ENCODE measurements around the gene ARHGAP8. TPM values are rescaled to one million over a fixed set of nuclear protein-coding genes. Genes with fewer than 3 reads are reported as not detected.

ARHGAP8 gene
- total and polyA plus RNA-seq, 10 donors = 2.7 to 71.6 (median 19.7) TPM

GRCh38 chr22:44705022-44705297 is 47.4 kb upstream of the ARHGAP8 start:
- 81 to 94% (median 88%) methylated on average over 4 of the region's 4 CpGs for WGBS, 5 donors
- TF ChIP-seq POLR2A (IDR thresholded peaks at IDR 0.05) (no peak), POLR2AphosphoS5 (IDR thresholded peaks at IDR 0.05) (no peak)
- TF ChIP-seq, protein P1, sequence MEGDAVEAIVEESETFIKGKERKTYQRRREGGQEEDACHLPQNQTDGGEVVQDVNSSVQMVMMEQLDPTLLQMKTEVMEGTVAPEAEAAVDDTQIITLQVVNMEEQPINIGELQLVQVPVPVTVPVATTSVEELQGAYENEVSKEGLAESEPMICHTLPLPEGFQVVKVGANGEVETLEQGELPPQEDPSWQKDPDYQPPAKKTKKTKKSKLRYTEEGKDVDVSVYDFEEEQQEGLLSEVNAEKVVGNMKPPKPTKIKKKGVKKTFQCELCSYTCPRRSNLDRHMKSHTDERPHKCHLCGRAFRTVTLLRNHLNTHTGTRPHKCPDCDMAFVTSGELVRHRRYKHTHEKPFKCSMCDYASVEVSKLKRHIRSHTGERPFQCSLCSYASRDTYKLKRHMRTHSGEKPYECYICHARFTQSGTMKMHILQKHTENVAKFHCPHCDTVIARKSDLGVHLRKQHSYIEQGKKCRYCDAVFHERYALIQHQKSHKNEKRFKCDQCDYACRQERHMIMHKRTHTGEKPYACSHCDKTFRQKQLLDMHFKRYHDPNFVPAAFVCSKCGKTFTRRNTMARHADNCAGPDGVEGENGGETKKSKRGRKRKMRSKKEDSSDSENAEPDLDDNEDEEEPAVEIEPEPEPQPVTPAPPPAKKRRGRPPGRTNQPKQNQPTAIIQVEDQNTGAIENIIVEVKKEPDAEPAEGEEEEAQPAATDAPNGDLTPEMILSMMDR (IDR thresholded peaks at IDR 0.05 in 8 of 11, conservative IDR thresholded peaks at IDR 0.05 in 3 of 11) = no peak
- H3K36me3 ChIP-seq = peaks cover 0 to 18% (median 0%) of the 10 kb centered on the region in 6 donors
- no peak overlapping the region for H3K27ac ChIP-seq
- H3K27me3 ChIP-seq (replicated peaks in 1 of 7) = peaks cover 0 to 16% (median 0%) of the 10 kb centered on the region in 7 donors
- H3K9me3 ChIP-seq = no peaks in the 10 kb centered on the region
- intact Hi-C loops (cut with DNase I; ENCODE audit: low total_unique reads) = no loop called here
- DNase-seq = no peak
- peaks cover 19 to 86% (median 68%) of the 10 kb centered on the region in 6 donors for H3K4me1 ChIP-seq
- H3K4me3 ChIP-seq = peak overlapping the region in 2 of 8 donors; percentile 91 to 96

DNA sequence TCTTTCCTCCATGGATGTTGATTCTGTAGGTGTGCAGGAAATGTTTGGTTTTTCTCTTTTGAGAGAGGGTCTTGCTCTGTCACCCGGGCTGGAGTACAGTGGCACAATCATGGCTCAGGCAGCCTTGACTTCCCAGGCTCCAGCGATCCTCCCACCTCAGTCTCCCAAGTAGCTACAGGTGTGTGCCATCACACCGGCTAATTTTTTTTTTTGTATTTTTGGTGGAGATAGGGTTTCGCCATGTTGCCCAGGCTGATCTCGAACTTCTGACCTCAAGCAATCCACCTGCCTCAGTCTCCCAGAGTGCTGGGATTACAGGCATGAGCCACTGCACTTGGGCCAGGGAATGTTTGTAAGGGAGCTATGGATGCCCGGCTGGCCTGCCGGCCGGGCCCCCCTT is 45.9 kb upstream of the ARHGAP8 start:
- Histone ChIP-seq H3K4me1 (peaks cover 34 to 96% (median 78%) of the 10 kb centered on the region in 6 donors), H3K27ac (peak overlapping the region in 2 of 8 donors; percentile 85 to 87)

GRCh38 chr22:44707178-44707577 is 45.2 kb upstream of the ARHGAP8 start:
- Histone ChIP-seq H3K27ac (peak overlapping the region in 3 of 8 donors; percentile 80 to 87 (median 85)), H3K9me3 (no peaks in the 10 kb centered on the region), H3K4me3 (peak overlapping the region in 1 of 8 donors; percentile 1), H3K27me3 (replicated peaks in 1 of 7) (peaks cover 0 to 16% (median 0%) of the 10 kb centered on the region in 7 donors), H3K4me1 (peaks cover 36 to 99% (median 81%) of the 10 kb centered on the region in 6 donors), H3K36me3 (peaks cover 0 to 18% (median 0%) of the 10 kb centered on the region in 6 donors)
- 67 to 88% (median 81%) methylated on average over 2 to 10 of the region's 10 CpGs for WGBS, 5 donors
- TF ChIP-seq, protein P1 (IDR thresholded peaks at IDR 0.05 in 8 of 11, conservative IDR thresholded peaks at IDR 0.05 in 3 of 11) = no peak
- TF ChIP-seq POLR2A (IDR thresholded peaks at IDR 0.05) = no peak
- no peak for TF ChIP-seq POLR2AphosphoS5 (IDR thresholded peaks at IDR 0.05)
- intact Hi-C loops (cut with DNase I; ENCODE audit: low total_unique reads) = no loop called here
- peak; percentile 73 for DNase-seq

More for the DNA sequence above, 45.9 kb upstream of the ARHGAP8 start:
- H3K4me3 ChIP-seq = no peak overlapping the region
- TF ChIP-seq, protein P1 (IDR thresholded peaks at IDR 0.05 in 8 of 11, conservative IDR thresholded peaks at IDR 0.05 in 3 of 11) = no peak
- TF ChIP-seq POLR2AphosphoS5 (IDR thresholded peaks at IDR 0.05) (no peak), POLR2A (IDR thresholded peaks at IDR 0.05) (no peak)
- H3K36me3 ChIP-seq = peaks cover 0 to 18% (median 0%) of the 10 kb centered on the region in 6 donors
- peaks cover 0 to 16% (median 0%) of the 10 kb centered on the region in 7 donors for H3K27me3 ChIP-seq (replicated peaks in 1 of 7)
- H3K9me3 ChIP-seq = no peaks in the 10 kb centered on the region
- intact Hi-C loops (cut with DNase I; ENCODE audit: low total_unique reads) = no loop called here
- DNase-seq = no peak
- WGBS, 5 donors = 71 to 85% (median 74%) methylated on average over 7 to 8 of the region's 8 CpGs

- WGBS, 5 donors = 92 to 96% (median 93%) methylated on average over 11 of the region's 11 CpGs
- intact Hi-C loops (cut with DNase I; ENCODE audit: low total_unique reads) = no loop called here
- TF ChIP-seq, protein P1 (IDR thresholded peaks at IDR 0.05 in 8 of 11, conservative IDR thresholded peaks at IDR 0.05 in 3 of 11) = no peak
- TF ChIP-seq POLR2AphosphoS5 (IDR thresholded peaks at IDR 0.05) (no peak), POLR2A (IDR thresholded peaks at IDR 0.05) (no peak)
- DNase-seq = no peak
- peak overlapping the region in 3 of 8 donors; percentile 80 to 87 (median 85) for H3K27ac ChIP-seq
- peaks cover 0 to 18% (median 0%) of the 10 kb centered on the region in 6 donors for H3K36me3 ChIP-seq
- H3K27me3 ChIP-seq (replicated peaks in 1 of 7) = peaks cover 0 to 10% (median 0%) of the 10 kb centered on the region in 7 donors
- peaks cover 34 to 100% (median 83%) of the 10 kb centered on the region in 6 donors for H3K4me1 ChIP-seq
- H3K9me3 ChIP-seq = no peaks in the 10 kb centered on the region
- H3K4me3 ChIP-seq = no peak overlapping the region
Observed at GRCh38 chr22:44707752-44708151, 44.6 kb upstream of the ARHGAP8 start.
